T-helper 2 cell treated with Interferon-gamma antibody and Interleukin-4, amounts not matched to agents 5 μg/mL and 100 μg/mL, for 36 hours (primary cell): ENCODE measurements around the gene FBN2.

Experiments used
- DNase-seq: peaks from one replicate; pipeline ENCODE4 v3.0.0; 2021; ENCODE audit warnings: low spot score
- H3K27ac Mint-ChIP-seq: one replicate; pipeline ENCODE4 v1.8.0; 2021; ENCODE audit warnings: mild to moderate bottlenecking, mixed read lengths
- H3K27me3 Mint-ChIP-seq: one replicate; pipeline ENCODE4 v1.8.0; 2021; ENCODE audit warnings: low read depth, mixed read lengths
- H3K36me3 Mint-ChIP-seq: one replicate; pipeline ENCODE4 v1.8.0; 2021; ENCODE audit warnings: low read depth, mixed read lengths
- H3K4me1 Mint-ChIP-seq: one replicate; pipeline ENCODE4 v1.8.0; 2021; ENCODE audit warnings: low read depth, mixed read lengths
- H3K4me3 Mint-ChIP-seq: one replicate; pipeline ENCODE4 v1.8.0; 2022; ENCODE audit warnings: mild to moderate bottlenecking, moderate library complexity, mixed read lengths
- H3K9me3 Mint-ChIP-seq: one replicate; pipeline ENCODE4 v1.8.0; 2021; ENCODE audit warnings: mixed read lengths

The FBN2 gene

GRCh38 chr5:128228521-128228920 is 309.5 kb downstream of the FBN2 start:
- peaks cover 2% of the 10 kb centered on the region for H3K4me1 Mint-ChIP-seq
- H3K27me3 Mint-ChIP-seq = no peaks in the 10 kb centered on the region
- DNase-seq = no peak
- H3K4me3 Mint-ChIP-seq = no peak overlapping the region
- no peak overlapping the region for H3K27ac Mint-ChIP-seq
- no peaks in the 10 kb centered on the region for H3K9me3 Mint-ChIP-seq
- H3K36me3 Mint-ChIP-seq = no peaks in the 10 kb centered on the region

DNA sequence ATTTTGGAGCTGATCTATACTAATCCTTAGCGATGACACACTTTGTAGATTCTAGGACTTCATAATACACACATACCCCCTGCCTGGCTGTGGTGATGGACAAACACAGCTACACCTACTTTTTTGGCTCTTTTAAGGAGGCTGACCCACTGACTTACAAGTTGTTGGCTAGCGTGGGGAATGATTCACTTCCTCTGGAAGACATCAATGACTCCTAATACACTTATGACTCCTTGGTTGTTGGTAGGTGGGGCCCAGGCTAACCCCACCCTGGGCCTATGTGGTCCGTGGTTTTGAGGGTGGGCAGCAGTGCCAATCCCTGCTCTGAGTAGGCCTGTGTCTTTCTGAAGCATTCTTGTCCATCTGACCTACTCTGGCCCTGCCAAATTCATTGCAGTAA is 310.0 kb downstream of the FBN2 start:
- peaks cover 2% of the 10 kb centered on the region for H3K27me3 Mint-ChIP-seq
- no peaks in the 10 kb centered on the region for H3K9me3 Mint-ChIP-seq
- H3K27ac Mint-ChIP-seq = no peak overlapping the region
- no peak overlapping the region for H3K4me3 Mint-ChIP-seq
- H3K4me1 Mint-ChIP-seq = peaks cover 2% of the 10 kb centered on the region
- H3K36me3 Mint-ChIP-seq = no peaks in the 10 kb centered on the region
- no peak for DNase-seq

DNA sequence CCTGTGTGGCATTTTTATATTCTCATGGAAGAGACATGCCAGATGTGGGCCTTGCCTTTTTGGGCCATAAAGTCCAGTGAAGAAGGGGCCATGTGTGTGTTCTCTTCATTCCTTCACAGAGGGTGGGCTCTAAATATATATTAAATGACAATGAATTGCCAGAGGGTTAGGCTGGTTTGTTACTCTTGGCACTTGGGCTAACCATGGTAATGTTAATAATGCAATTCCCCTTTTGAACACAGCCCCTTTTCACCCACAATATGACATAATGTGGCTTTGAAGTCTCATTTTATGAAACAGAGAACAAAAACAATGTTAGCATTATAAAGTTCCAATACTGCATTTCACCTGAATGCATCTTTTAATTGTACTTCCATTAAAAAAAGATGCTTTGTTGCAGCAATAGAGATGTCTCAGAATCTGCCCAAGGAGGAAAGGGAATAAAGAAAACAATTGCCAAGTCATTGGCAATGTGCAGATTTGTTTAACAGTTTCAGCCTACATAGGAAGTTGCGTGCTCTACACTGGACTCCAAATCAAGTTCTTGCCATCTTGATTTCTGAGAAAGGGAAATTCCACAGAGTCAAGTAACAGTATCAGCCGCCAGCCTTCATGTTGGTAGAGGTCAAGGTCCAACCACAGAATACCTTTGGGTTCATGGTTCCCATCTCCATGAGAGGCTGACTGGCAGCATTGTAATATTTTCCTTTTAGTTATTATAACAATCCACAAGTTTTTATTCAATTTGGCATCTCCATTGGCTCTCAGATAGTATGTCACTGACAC is 312.6 kb downstream of the FBN2 start:
- DNase-seq = no peak
- no peaks in the 10 kb centered on the region for H3K36me3 Mint-ChIP-seq
- no peaks in the 10 kb centered on the region for H3K9me3 Mint-ChIP-seq
- no peak overlapping the region for H3K4me3 Mint-ChIP-seq
- H3K27ac Mint-ChIP-seq = no peak overlapping the region
- H3K4me1 Mint-ChIP-seq = peaks cover 2% of the 10 kb centered on the region
- peaks cover 4% of the 10 kb centered on the region for H3K27me3 Mint-ChIP-seq

DNA sequence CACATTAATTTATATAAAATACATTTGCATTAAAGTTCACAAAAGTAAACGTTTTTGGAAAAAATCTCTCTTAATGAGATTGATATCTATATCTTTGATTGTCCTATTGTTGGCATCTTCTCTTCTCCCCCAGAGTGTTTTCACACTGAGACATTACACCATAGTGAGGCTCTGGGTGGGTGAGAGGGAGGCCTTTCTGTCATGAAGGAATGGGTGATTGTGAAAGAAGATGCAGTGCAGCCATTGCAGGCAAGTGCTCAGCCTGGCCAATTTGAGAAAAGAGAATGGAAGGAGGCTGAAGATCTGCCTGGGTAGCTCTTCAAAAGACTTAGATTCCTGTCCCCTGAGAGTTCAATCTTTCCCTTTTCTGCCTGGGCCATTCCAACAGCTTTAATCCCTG is 313.7 kb downstream of the FBN2 start:
- Mint-ChIP-seq H3K27me3 (peaks cover 4% of the 10 kb centered on the region), H3K36me3 (no peaks in the 10 kb centered on the region), H3K4me1 (peaks cover 2% of the 10 kb centered on the region), H3K27ac (no peak overlapping the region), H3K9me3 (no peaks in the 10 kb centered on the region), H3K4me3 (no peak overlapping the region)
- no peak for DNase-seq

GRCh38 chr5:128220841-128221240 is 317.2 kb downstream of the FBN2 start:
- no peaks in the 10 kb centered on the region for H3K36me3 Mint-ChIP-seq
- H3K9me3 Mint-ChIP-seq = no peaks in the 10 kb centered on the region
- no peaks in the 10 kb centered on the region for H3K4me1 Mint-ChIP-seq
- peaks cover 4% of the 10 kb centered on the region for H3K27me3 Mint-ChIP-seq
- no peak overlapping the region for H3K4me3 Mint-ChIP-seq
- DNase-seq = no peak
- no peak overlapping the region for H3K27ac Mint-ChIP-seq

DNA sequence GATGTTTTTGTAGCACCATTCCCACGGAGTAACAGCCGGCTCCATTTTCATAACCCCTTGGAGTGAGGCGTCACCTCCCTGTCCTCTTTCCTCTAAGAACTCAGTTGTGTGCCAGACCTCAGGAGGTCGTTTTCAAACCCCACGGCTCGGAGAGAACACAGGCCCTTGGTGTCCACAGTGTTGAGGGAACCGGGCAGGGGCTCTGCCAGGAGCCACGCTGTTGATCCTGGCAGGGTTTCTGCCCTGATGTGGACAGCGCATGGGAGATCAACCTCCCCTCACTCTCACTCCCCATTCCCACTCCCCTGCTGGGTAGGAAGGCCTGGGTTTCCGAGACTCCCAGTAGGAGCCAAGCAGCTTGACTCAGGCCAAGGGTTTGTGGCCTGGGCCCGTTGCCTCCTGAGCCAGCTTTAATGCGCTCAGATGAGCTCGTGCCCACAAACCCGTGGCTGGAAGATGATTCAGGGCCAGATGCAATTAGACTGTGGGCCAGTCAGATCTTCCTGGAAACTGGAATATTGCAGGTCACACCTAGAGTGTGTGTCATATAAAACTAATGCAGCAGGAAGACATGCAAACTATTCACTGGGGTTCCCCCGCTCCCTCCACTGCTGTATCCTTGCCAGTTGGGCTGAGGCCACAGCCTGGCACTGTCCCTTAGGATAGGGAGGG is 321.0 kb downstream of the FBN2 start:
- DNase-seq = no peak
- H3K27ac Mint-ChIP-seq = no peak overlapping the region

DNA sequence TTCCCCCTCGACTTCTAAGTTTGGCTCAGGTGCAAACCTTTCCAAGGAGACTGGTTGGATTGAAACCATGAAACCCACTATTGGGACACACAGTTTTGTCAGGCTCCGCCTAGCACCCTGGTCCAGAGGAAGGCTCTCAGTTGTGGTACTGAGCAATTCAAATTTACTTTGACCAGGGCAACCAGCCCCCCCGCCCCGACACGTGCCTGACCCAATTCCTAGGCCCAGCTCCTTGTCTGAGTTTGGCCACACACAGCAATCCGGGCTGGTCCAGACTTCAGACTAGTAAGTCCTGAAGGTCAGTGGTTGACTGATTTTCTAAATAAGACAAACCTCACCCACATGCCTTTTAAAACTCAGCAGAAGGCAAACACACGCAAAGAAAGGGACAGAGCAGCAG is 321.8 kb downstream of the FBN2 start:
- Mint-ChIP-seq H3K36me3 (no peaks in the 10 kb centered on the region), H3K27ac (no peak overlapping the region), H3K4me3 (no peak overlapping the region), H3K27me3 (peaks cover 3% of the 10 kb centered on the region), H3K4me1 (peaks cover 2% of the 10 kb centered on the region), H3K9me3 (no peaks in the 10 kb centered on the region)
- DNase-seq = no peak

More for the DNA sequence above, 321.0 kb downstream of the FBN2 start:
- Mint-ChIP-seq H3K9me3 (no peaks in the 10 kb centered on the region), H3K27me3 (peaks cover 3% of the 10 kb centered on the region), H3K4me3 (no peak overlapping the region), H3K36me3 (no peaks in the 10 kb centered on the region), H3K4me1 (peaks cover 2% of the 10 kb centered on the region)

GRCh38 chr5:128213833-128214232 is 324.2 kb downstream of the FBN2 start:
- H3K9me3 Mint-ChIP-seq = no peaks in the 10 kb centered on the region
- no peak overlapping the region for H3K4me3 Mint-ChIP-seq
- DNase-seq = no peak
- peaks cover 2% of the 10 kb centered on the region for H3K4me1 Mint-ChIP-seq
- H3K27ac Mint-ChIP-seq = no peak overlapping the region
- H3K36me3 Mint-ChIP-seq = no peaks in the 10 kb centered on the region
- H3K27me3 Mint-ChIP-seq = peaks cover 3% of the 10 kb centered on the region

DNA sequence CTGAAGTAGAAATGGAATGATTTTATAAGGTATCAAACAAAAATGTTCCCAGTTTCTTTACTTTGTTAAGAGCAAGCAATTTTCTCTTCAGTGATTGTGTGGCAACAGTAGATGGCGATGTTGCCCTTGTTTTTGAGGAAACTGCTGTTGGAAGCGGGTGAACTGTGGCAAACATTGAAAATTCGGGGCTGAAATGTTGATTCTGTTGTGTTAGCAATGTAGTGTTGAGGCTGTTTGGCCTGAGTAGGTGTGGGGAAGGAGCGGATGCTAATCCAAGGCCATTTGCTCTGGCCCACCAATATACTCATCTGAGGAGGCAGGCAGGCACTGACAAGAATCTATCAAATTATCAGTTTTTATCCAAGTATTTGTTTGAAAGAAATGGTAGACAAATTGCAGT is 324.7 kb downstream of the FBN2 start:
- H3K4me1 Mint-ChIP-seq = peaks cover 2% of the 10 kb centered on the region
- DNase-seq = no peak
- H3K9me3 Mint-ChIP-seq = no peaks in the 10 kb centered on the region
- H3K27me3 Mint-ChIP-seq = peaks cover 3% of the 10 kb centered on the region
- no peak overlapping the region for H3K27ac Mint-ChIP-seq
- H3K36me3 Mint-ChIP-seq = no peaks in the 10 kb centered on the region
- H3K4me3 Mint-ChIP-seq = no peak overlapping the region

GRCh38 chr5:128212191-128212806 is 325.7 kb downstream of the FBN2 start:
- H3K9me3 Mint-ChIP-seq = no peaks in the 10 kb centered on the region
- no peak overlapping the region for H3K27ac Mint-ChIP-seq
- peaks cover 3% of the 10 kb centered on the region for H3K27me3 Mint-ChIP-seq
- DNase-seq = no peak
- H3K4me1 Mint-ChIP-seq = peaks cover 2% of the 10 kb centered on the region
- H3K36me3 Mint-ChIP-seq = no peaks in the 10 kb centered on the region
- H3K4me3 Mint-ChIP-seq = no peak overlapping the region

- H3K9me3 Mint-ChIP-seq = no peaks in the 10 kb centered on the region
- DNase-seq = no peak
- H3K4me1 Mint-ChIP-seq = peaks cover 2% of the 10 kb centered on the region
- H3K27ac Mint-ChIP-seq = no peak overlapping the region
- peaks cover 2% of the 10 kb centered on the region for H3K27me3 Mint-ChIP-seq
- no peaks in the 10 kb centered on the region for H3K36me3 Mint-ChIP-seq
- H3K4me3 Mint-ChIP-seq = no peak overlapping the region
These were observed 329.6 kb downstream of the FBN2 start for GRCh38 chr5:128208436-128208835.
